ENCODE data around the gene CHST13. TPM values are rescaled to one million over a fixed set of nuclear protein-coding genes. Genes with fewer than 3 reads are reported as not detected.

The CHST13 gene
- total RNA-seq, 2 experiments from 2014 or later, result not detected

DNA sequence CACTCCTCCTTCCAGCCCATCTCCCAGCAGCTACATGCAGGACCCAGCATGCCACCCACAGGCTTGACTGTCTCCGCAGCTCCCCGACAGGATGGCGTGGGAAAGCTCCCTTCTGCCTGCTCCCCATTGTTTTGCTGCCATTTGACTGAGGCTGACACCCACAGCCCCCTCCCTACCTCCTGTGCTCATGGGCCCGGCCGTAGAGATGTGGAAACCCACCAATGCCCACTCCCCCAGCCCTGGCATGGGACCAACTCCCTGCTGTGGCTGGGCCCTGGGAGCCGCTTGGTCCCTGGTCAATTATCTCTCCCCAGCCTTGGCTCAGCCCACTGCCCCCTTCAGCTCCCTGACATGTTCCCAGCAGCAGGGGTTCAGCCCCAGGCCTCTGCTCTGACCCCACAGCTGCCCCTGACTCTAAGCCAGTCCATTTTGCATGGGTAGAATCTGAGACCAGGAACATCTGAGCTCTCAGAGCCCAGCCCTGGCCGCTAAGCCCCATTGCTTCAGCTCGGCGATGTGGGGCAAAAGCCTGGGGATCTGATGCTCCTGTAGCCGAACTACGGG lies 26.6 kb downstream of the CHST13 start:
- Mint-ChIP-seq H3K4me1 (ENCODE audit: low read depth) (no peaks in the 10 kb centered on the region), H3K27me3 (no peaks in the 10 kb centered on the region), H3K27ac (no peak overlapping the region), H3K36me3 (ENCODE audit: low read depth) (no peaks in the 10 kb centered on the region), H3K9me3 (no peaks in the 10 kb centered on the region), H3K4me3 (no peak overlapping the region)
- ATAC-seq (ENCODE audit: poor library complexity) (no peak), DNase-seq (peak in 2 of 14 experiments; percentile 4 to 16)
- no peak for TF ChIP-seq CTCF (IDR thresholded peaks at IDR 0.05)
- H3K27ac ChIP-seq (ENCODE audit: low read depth in 1 of 2, low read length in 2 of 2), result no peak overlapping the region
- H3K4me1 ChIP-seq (ENCODE audit: insufficient read depth, low read length), result no peaks in the 10 kb centered on the region
- H3K9me3 ChIP-seq (ENCODE audit: control insufficient read depth in 1 of 2, insufficient read depth in 1 of 2, low read length in 2 of 2), result no peaks in the 10 kb centered on the region
- intact Hi-C loops (cut with DNase I, micrococcal nuclease), result no loop called here
- H3K27me3 ChIP-seq (ENCODE audit: control insufficient read depth in 1 of 2, insufficient read depth in 2 of 2, low read length in 2 of 2), result no peaks in the 10 kb centered on the region
- no peaks in the 10 kb centered on the region for H3K36me3 ChIP-seq (ENCODE audit: insufficient read depth, low read length)
- ChIA-PET CTCF (no interaction called here), POLR2A (no interaction called here)
- no peak overlapping the region for H3K4me3 ChIP-seq (ENCODE audit: low read length)

DNA sequence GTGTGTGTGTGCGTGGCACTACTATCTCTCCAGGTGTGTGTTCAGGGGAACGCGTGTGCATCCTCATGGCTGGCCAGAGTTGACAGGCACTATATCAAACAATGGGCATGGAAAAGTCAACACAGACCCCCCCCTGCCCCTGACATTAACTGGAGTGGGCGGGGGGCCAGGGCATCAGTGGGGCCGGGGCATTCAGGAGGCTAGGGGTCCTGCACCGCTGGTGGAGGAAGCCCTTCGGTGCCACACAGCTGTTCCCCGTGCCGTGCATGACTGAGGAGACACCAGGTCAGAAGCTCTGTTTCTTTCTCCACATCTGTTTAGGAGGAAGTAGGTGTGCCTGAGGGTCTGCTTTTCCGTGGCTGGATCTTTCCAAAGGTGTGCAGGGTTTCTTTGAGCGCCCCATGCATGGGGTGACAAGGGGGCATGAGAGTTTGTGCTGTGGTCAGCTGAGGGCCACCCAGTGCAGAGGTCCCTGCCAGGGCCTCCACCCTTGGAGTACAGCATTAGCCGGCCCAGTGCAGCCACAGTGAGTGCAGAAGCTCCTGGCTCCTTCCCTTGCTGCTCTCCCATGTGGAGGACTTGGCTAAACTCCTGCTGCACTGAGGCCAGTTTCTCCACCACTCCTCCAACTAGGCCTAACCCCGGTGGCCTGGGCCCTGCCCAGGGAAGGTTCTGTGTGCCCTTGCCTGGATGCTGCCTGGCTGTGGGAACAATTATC lies 27.3 kb downstream of the CHST13 start:
- intact Hi-C loops (cut with DNase I, micrococcal nuclease), result no loop called here
- no peak for ATAC-seq (ENCODE audit: poor library complexity)
- H3K9me3 ChIP-seq (ENCODE audit: control insufficient read depth in 1 of 2, insufficient read depth in 1 of 2, low read length in 2 of 2), result no peaks in the 10 kb centered on the region
- H3K4me3 ChIP-seq (ENCODE audit: low read length), result no peak overlapping the region
- Mint-ChIP-seq H3K9me3 (no peaks in the 10 kb centered on the region), H3K4me3 (no peak overlapping the region), H3K4me1 (ENCODE audit: low read depth) (no peaks in the 10 kb centered on the region), H3K27ac (no peak overlapping the region), H3K27me3 (no peaks in the 10 kb centered on the region), H3K36me3 (ENCODE audit: low read depth) (no peaks in the 10 kb centered on the region)
- ChIA-PET POLR2A (no interaction called here), CTCF (no interaction called here)
- no peak for TF ChIP-seq CTCF (IDR thresholded peaks at IDR 0.05)
- H3K4me1 ChIP-seq (ENCODE audit: insufficient read depth, low read length), result no peaks in the 10 kb centered on the region
- H3K36me3 ChIP-seq (ENCODE audit: insufficient read depth, low read length), result no peaks in the 10 kb centered on the region
- no peak overlapping the region for H3K27ac ChIP-seq (ENCODE audit: low read depth in 1 of 2, low read length in 2 of 2)
- H3K27me3 ChIP-seq (ENCODE audit: control insufficient read depth in 1 of 2, insufficient read depth in 2 of 2, low read length in 2 of 2), result no peaks in the 10 kb centered on the region
- peak in 1 of 14 experiments; percentile 25 for DNase-seq

DNA sequence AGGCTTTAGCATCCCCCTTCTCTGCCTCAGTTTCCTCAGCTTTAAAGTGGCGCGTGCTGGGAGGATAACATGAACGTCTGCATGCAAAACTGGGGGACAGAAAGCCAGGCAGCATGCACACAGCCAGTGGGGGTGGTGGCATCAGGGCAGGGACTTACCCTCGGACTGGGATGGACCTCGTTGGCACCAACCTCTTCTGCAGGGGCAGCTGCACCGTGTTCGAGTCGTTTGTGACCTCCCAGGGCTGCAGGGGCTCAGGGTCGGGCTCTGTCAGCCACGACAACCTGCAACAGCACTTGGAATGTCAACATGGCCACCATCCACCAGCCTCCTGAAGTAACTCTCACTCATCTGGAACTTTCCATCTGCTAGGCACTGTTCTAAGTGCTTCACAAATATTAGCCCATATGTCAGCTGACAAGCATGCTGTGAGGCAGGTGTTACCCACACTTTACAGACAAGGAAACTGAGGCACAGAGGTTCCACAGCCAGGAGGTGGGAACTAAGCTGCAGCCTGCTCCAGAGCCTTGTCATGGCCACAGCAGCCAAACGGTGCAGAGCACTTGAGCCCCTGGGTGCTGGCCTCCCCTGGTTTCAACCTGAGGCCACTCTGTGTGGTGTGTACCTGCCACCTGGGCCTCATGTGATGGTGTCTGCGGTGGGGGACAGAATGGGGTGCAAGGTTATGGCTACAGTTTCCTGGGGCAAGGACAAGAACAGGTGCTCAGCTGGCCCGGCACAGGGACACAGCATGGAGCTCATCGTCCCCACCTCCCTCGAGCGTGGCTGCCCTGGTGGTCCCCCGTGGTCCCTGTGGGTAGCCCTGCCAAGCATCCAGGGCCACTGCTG lies 28.1 kb downstream of the CHST13 start:
- Mint-ChIP-seq H3K9me3 (no peaks in the 10 kb centered on the region), H3K27me3 (no peaks in the 10 kb centered on the region), H3K4me3 (no peak overlapping the region), H3K36me3 (ENCODE audit: low read depth) (no peaks in the 10 kb centered on the region), H3K4me1 (ENCODE audit: low read depth) (no peaks in the 10 kb centered on the region), H3K27ac (no peak overlapping the region)
- Histone ChIP-seq H3K36me3 (ENCODE audit: insufficient read depth, low read length) (no peaks in the 10 kb centered on the region), H3K4me3 (ENCODE audit: low read length) (no peak overlapping the region), H3K9me3 (ENCODE audit: control insufficient read depth in 1 of 2, insufficient read depth in 1 of 2, low read length in 2 of 2) (no peaks in the 10 kb centered on the region), H3K4me1 (ENCODE audit: insufficient read depth, low read length) (no peaks in the 10 kb centered on the region), H3K27me3 (ENCODE audit: control insufficient read depth in 1 of 2, insufficient read depth in 2 of 2, low read length in 2 of 2) (no peaks in the 10 kb centered on the region), H3K27ac (ENCODE audit: low read depth in 1 of 2, low read length in 2 of 2) (no peak overlapping the region)
- intact Hi-C loops (cut with DNase I, micrococcal nuclease), result no loop called here
- ATAC-seq (ENCODE audit: poor library complexity), result no peak
- no peak for TF ChIP-seq CTCF (IDR thresholded peaks at IDR 0.05)
- CTCF ChIA-PET, result no interaction called here
- DNase-seq, result peak in 1 of 14 experiments; percentile 25
- POLR2A ChIA-PET, result no interaction called here
